Uterus (tissue), 4 donors: ENCODE results near the gene DUS2. TPM values are rescaled to one million over a fixed set of nuclear protein-coding genes. Genes with fewer than 3 reads are reported as not detected.
"Not testable (repeated sequence)": the region's sequence is repeated elsewhere in the genome, so short reads cannot be mapped to it uniquely, and the experiment has no call there.

Source experiments
- DNase-seq, 2 donors: peaks; one replicate each; pipeline ENCODE4 v3.0.0-alpha.2; 2019 to 2020
- H3K27ac ChIP-seq, 2 donors: fragments of 200-600 bp; sonication (generic); 1 replicate in 1 of 2; 2 replicates in 1 of 2; pipeline ENCODE4 v1.5.1; 2016 to 2018
- H3K27me3 ChIP-seq, 2 donors: fragments of 200-600 bp; sonication (generic); one replicate each; pipeline ENCODE4 v1.5.1; 2018 to 2019; ENCODE audit warnings: control low read depth in 1 of 2
- H3K36me3 ChIP-seq, 2 donors: fragments of 200-600 bp; sonication (generic); one replicate each; pipeline ENCODE4 v1.5.1; 2019; ENCODE audit warnings: control low read depth in 1 of 2
- H3K4me1 ChIP-seq, 2 donors: fragments of 200-600 bp; sonication (generic); one replicate each; pipeline ENCODE4 v1.5.1; 2018 to 2019; ENCODE audit warnings: control low read depth in 1 of 2
- H3K4me3 ChIP-seq, 2 donors: fragments of 200-600 bp; sonication (generic); 1 replicate in 1 of 2; 2 replicates in 1 of 2; pipeline ENCODE4 v1.5.1; 2018 to 2019; ENCODE audit warnings: mild to moderate bottlenecking in 1 of 2
- H3K9me3 ChIP-seq, 2 donors: fragments of 200-600 bp; sonication (generic); one replicate each; pipeline ENCODE4 v1.5.1; 2019; ENCODE audit warnings: control low read depth in 1 of 2
- POLR2A ChIP-seq, 2 donors: fragments of 450-650 bp; IDR thresholded peaks; one replicate each; pipeline ENCODE4 v1.6.1; 2016; ENCODE audit warnings: antibody characterized with exemption in 2 of 2, mild to moderate bottlenecking in 1 of 2, moderate library complexity in 1 of 2
- intact Hi-C: fragments of 100-400 bp; cut with DNase I; formaldehyde crosslinking; loops from one replicate; pipeline ENCODE4 v1.15.1; 2023; ENCODE audit warnings: low total_unique reads
- total RNA-seq, 4 donors: library from RNA; depleted of rRNA in 3 of 4; stranded (reverse); fragments of >200 nt in 3 of 4; gene quantifications; one replicate each; pipeline versions ENCODE4 v1.1.0 to v1.2.4, GENCODE V29; 2014 to 2023
- TF ChIP-seq, protein P1 (sequence below), 4 experiments: fragments of 200-600 bp in 2 of 4; fragments of 450-650 bp in 2 of 4; sonication (generic) in 2 of 4; IDR thresholded peaks; one replicate each; pipeline ENCODE4 v1.5.1; 2016 to 2019; ENCODE audit warnings: antibody characterized with exemption in 4 of 4, mild to moderate bottlenecking in 2 of 4, moderate library complexity in 1 of 4
- donor health status: DM: yes; HTN: yes; CAD: no.

DUS2 gene
- total RNA-seq, 4 donors from 2014 or later: 2.0 to 18.4 (median 5.6) TPM

DNA sequence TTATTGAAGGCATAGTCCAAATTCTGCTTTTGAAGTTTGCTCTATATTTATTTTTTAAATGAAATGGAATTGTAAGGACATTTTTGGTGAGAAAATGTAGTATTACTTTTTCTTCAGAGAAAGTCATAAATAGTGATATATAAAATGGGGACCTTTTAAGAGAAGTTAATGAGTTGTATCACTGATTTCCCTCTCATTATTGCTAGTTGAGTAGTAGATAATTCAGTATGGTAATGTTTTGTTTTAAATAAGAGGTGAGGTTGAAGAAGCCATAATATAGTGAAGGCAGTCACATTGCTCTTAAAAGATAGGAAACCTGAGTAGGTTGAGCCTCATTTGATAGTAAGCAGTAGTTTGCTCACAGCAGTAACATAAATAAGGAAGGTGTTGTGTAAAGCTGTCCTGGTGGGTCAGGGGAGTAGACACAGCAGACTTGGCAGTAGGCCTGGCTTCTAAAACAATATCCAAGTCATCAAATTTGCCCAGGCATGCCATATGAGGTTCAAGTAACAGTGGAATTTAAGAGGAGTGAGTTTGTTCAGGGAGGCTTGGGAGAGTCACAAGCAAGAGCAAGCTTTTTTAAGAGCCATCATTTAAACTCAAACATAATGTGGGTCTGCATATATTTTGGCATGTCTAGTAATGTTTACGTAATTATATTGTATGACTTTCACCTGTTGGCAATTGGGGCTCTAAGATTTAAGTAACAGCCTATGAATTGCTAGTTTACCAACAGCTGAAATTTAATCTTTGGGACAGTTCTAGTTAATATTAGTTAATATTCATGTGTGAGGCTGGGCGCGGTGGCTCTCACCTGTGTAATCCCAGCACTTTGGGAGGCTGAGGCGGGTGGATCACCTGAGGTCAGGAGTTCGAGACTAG is 68.5 kb downstream of the DUS2 start:
- Histone ChIP-seq H3K36me3 (no peaks in the 10 kb centered on the region), H3K27me3 (no peaks in the 10 kb centered on the region), H3K4me1 (no peaks in the 10 kb centered on the region), H3K27ac (no peak overlapping the region), H3K9me3 (no peaks in the 10 kb centered on the region), H3K4me3 (no peak overlapping the region)
- TF ChIP-seq, protein P1, sequence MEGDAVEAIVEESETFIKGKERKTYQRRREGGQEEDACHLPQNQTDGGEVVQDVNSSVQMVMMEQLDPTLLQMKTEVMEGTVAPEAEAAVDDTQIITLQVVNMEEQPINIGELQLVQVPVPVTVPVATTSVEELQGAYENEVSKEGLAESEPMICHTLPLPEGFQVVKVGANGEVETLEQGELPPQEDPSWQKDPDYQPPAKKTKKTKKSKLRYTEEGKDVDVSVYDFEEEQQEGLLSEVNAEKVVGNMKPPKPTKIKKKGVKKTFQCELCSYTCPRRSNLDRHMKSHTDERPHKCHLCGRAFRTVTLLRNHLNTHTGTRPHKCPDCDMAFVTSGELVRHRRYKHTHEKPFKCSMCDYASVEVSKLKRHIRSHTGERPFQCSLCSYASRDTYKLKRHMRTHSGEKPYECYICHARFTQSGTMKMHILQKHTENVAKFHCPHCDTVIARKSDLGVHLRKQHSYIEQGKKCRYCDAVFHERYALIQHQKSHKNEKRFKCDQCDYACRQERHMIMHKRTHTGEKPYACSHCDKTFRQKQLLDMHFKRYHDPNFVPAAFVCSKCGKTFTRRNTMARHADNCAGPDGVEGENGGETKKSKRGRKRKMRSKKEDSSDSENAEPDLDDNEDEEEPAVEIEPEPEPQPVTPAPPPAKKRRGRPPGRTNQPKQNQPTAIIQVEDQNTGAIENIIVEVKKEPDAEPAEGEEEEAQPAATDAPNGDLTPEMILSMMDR (IDR thresholded peaks at IDR 0.05): no peak
- no peak for TF ChIP-seq POLR2A (IDR thresholded peaks at IDR 0.05)
- intact Hi-C loops: no loop called here
- no peak for DNase-seq

DNA sequence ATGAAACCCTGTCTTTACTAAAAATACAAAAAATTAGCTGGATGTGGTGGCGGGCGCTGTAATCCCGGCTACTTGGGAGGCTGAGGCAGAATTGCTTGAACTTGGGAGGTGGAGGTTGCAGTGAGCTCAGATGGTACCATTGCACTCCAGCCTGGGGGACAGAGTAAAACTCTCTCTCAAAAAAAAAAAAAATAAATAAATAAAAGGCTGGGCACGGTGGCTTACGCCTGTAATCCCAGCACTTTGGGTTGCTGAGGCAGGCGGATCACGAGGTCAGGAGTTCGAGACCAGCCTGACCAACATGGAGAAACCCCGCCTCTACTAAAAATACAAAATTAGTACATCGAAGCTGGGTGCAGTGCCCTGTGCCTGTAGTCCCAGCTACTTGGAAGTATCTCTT is 69.2 kb downstream of the DUS2 start:
- H3K36me3 ChIP-seq, H3K4me1 ChIP-seq, intact Hi-C loops, DNase-seq, H3K4me3 ChIP-seq, H3K9me3 ChIP-seq, H3K27me3 ChIP-seq, H3K27ac ChIP-seq: not testable (repeated sequence)

- no peaks in the 10 kb centered on the region for H3K4me1 ChIP-seq
- TF ChIP-seq POLR2A (IDR thresholded peaks at IDR 0.05): no peak
- TF ChIP-seq, protein P1 (IDR thresholded peaks at IDR 0.05): peak; percentile 23 to 40 (median 32)
- intact Hi-C loops: no loop called here
Measured at GRCh38 chr16:68093816-68094613, 70.9 kb downstream of the DUS2 start.

DNA sequence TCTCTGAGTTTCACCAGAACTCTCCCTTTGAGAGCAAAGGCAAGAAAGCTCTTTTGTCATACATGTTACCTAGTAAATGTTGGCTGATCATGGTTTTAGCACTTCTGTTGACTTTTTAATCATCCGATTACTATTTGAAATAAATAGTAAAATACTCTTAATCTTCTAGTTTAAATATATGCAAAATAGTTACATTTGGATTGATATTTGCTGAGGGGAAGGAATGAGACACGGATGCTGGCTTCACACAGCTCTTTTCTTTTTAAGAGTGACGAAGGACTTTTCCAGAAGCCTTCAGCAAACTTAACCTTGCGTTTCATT is 71.5 kb downstream of the DUS2 start:
- no peaks in the 10 kb centered on the region for H3K36me3 ChIP-seq
- no peak for TF ChIP-seq POLR2A (IDR thresholded peaks at IDR 0.05)
- TF ChIP-seq, protein P1 (IDR thresholded peaks at IDR 0.05): no peak
- H3K4me1 ChIP-seq: no peaks in the 10 kb centered on the region
- no peaks in the 10 kb centered on the region for H3K27me3 ChIP-seq
- DNase-seq: no peak
- H3K9me3 ChIP-seq: no peaks in the 10 kb centered on the region
- H3K27ac ChIP-seq: no peak overlapping the region
- intact Hi-C loops: no loop called here
- no peak overlapping the region for H3K4me3 ChIP-seq

More at GRCh38 chr16:68093816-68094613, 70.9 kb downstream of the DUS2 start:
- Histone ChIP-seq H3K4me3 (no peak overlapping the region), H3K36me3 (no peaks in the 10 kb centered on the region), H3K27me3 (no peaks in the 10 kb centered on the region), H3K9me3 (no peaks in the 10 kb centered on the region), H3K27ac (no peak overlapping the region)
- no peak for DNase-seq

GRCh38 chr16:68096491-68096890 is 73.4 kb downstream of the DUS2 start:
- H3K27me3 ChIP-seq: no peaks in the 10 kb centered on the region
- H3K9me3 ChIP-seq: no peaks in the 10 kb centered on the region
- no peak for DNase-seq
- no peaks in the 10 kb centered on the region for H3K36me3 ChIP-seq
- H3K4me3 ChIP-seq: no peak overlapping the region
- no peak for TF ChIP-seq POLR2A (IDR thresholded peaks at IDR 0.05)
- TF ChIP-seq, protein P1 (IDR thresholded peaks at IDR 0.05): no peak
- H3K4me1 ChIP-seq: no peaks in the 10 kb centered on the region
- H3K27ac ChIP-seq: no peak overlapping the region
- intact Hi-C loops: no loop called here
